Nephron (organoid): Measurements from ENCODE around the gene CCDC106.
A peak's percentile ranks its signal among the peaks of the same experiment; 100 is the strongest.

Experiments used
- H3K27ac Mint-ChIP-seq, 3 experiments: 2 replicates each; pipeline ENCODE4 v1.8.0; 2020; ENCODE audit warnings: mixed read lengths in 3 of 3, mild to moderate bottlenecking in 2 of 3, moderate library complexity in 1 of 3
- H3K27me3 Mint-ChIP-seq: 2 replicates; pipeline ENCODE4 v1.8.0; 2021; ENCODE audit warnings: low read depth, mild to moderate bottlenecking, moderate library complexity, mixed read lengths
- H3K36me3 Mint-ChIP-seq: 2 replicates; pipeline ENCODE4 v1.8.0; 2020; ENCODE audit warnings: low read depth, mixed read lengths
- H3K4me1 Mint-ChIP-seq: 2 replicates; pipeline ENCODE4 v1.8.0; 2020; ENCODE audit warnings: mixed read lengths
- H3K4me3 Mint-ChIP-seq, 3 experiments: 2 replicates each; pipeline ENCODE4 v1.8.0; 2020; ENCODE audit warnings: mild to moderate bottlenecking in 3 of 3, mixed read lengths in 3 of 3, moderate library complexity in 2 of 3
- H3K9me3 Mint-ChIP-seq: 2 replicates; pipeline ENCODE4 v1.8.0; 2020; ENCODE audit warnings: mixed read lengths
- CTCF ChIP-seq, 3 experiments: fragments of 200-600 bp; sonication (generic); IDR thresholded peaks; one replicate each; pipeline ENCODE4 v1.5.0; 2021; ENCODE audit warnings: antibody characterized with exemption in 3 of 3; ENCODE audit not compliant: unreplicated experiment in 3 of 3

Gene CCDC106

GRCh38 chr19:55668603-55669348, 20.8 kb downstream of the CCDC106 start:
- Mint-ChIP-seq H3K36me3 (peaks cover 68% of the 10 kb centered on the region), H3K27ac (no peak overlapping the region), H3K27me3 (no peaks in the 10 kb centered on the region), H3K4me1 (peaks cover 10% of the 10 kb centered on the region), H3K4me3 (no peak overlapping the region), H3K9me3 (no peaks in the 10 kb centered on the region)
- TF ChIP-seq CTCF (IDR thresholded peaks at IDR 0.05; ENCODE audit: unreplicated experiment in 3 of 3) = no peak

GRCh38 chr19:55669418-55670279, 21.6 kb downstream of the CCDC106 start:
- no peak overlapping the region for H3K27ac Mint-ChIP-seq

GRCh38 chr19:55670280-55671053, 22.5 kb downstream of the CCDC106 start:
- Mint-ChIP-seq H3K9me3 (no peaks in the 10 kb centered on the region), H3K27ac (no peak overlapping the region), H3K36me3 (peaks cover 59% of the 10 kb centered on the region), H3K27me3 (no peaks in the 10 kb centered on the region), H3K4me1 (peaks cover 18% of the 10 kb centered on the region), H3K4me3 (peak overlapping the region in 1 of 3 experiments; percentile 27)
- TF ChIP-seq CTCF (IDR thresholded peaks at IDR 0.05; ENCODE audit: unreplicated experiment in 3 of 3) = no peak

More at GRCh38 chr19:55669418-55670279, 21.6 kb downstream of the CCDC106 start:
- Mint-ChIP-seq H3K36me3 (peaks cover 63% of the 10 kb centered on the region), H3K4me1 (peaks cover 15% of the 10 kb centered on the region), H3K9me3 (no peaks in the 10 kb centered on the region), H3K27me3 (no peaks in the 10 kb centered on the region), H3K4me3 (no peak overlapping the region)
- no peak for TF ChIP-seq CTCF (IDR thresholded peaks at IDR 0.05; ENCODE audit: unreplicated experiment in 3 of 3)

- Mint-ChIP-seq H3K36me3 (peaks cover 55% of the 10 kb centered on the region), H3K9me3 (no peaks in the 10 kb centered on the region), H3K27me3 (no peaks in the 10 kb centered on the region), H3K27ac (peak overlapping the region in 1 of 3 experiments; percentile 24), H3K4me3 (peak overlapping the region in 1 of 3 experiments; percentile 14), H3K4me1 (peaks cover 24% of the 10 kb centered on the region)
- TF ChIP-seq CTCF (IDR thresholded peaks at IDR 0.05; ENCODE audit: unreplicated experiment in 3 of 3) = no peak
Observed at GRCh38 chr19:55671054-55671378, 23.0 kb downstream of the CCDC106 start.

- peak overlapping the region in 1 of 3 experiments; percentile 32 for H3K27ac Mint-ChIP-seq
- H3K36me3 Mint-ChIP-seq = peaks cover 47% of the 10 kb centered on the region
- H3K9me3 Mint-ChIP-seq = no peaks in the 10 kb centered on the region
- H3K27me3 Mint-ChIP-seq = no peaks in the 10 kb centered on the region
- H3K4me3 Mint-ChIP-seq = peak overlapping the region; percentile 48 to 64 (median 61)
- TF ChIP-seq CTCF (IDR thresholded peaks at IDR 0.05; ENCODE audit: unreplicated experiment in 3 of 3) = no peak
- H3K4me1 Mint-ChIP-seq = peaks cover 38% of the 10 kb centered on the region
Observed at GRCh38 chr19:55672418-55672817, 24.4 kb downstream of the CCDC106 start.
